ENCODE measurements around the gene SEMA5A.

The SEMA5A gene

DNA sequence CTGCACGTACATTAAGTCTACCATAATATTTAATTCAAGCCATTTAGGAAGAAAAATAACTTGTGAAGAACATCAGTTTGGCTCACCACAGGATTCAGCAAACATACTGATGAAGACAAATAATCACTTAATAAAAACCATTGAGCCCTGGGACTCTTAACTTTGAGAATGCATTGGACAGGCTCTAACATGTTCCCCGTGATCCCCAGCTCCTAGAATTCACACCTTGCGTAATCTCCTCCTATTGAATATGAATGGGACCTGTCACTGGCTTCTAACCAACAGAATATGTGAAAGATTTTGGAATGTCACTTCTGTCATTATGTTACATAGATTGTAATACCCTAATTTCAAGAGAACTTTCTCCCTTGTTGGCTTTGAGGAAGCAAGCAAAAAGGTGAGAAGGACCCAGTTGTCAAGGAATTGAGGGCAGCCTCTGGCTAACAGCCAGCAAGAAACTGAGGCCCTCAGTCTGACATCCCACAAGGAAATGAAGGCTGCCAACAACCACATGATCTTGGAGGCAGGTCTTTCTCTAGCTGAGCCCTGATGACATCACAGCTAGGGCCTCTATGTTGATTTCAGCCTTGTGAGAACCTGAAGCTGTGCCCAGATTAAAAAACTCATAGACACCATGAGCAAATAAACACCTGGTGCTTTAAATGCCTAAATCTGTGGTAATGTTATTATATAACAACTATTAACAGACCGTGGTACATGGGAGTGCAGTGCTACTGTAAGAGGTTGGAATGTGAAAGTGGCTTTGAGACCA lies 433.2 kb downstream of the SEMA5A start:
- no peak for DNase-seq (ENCODE audit: low read depth in 2 of 2)

DNA sequence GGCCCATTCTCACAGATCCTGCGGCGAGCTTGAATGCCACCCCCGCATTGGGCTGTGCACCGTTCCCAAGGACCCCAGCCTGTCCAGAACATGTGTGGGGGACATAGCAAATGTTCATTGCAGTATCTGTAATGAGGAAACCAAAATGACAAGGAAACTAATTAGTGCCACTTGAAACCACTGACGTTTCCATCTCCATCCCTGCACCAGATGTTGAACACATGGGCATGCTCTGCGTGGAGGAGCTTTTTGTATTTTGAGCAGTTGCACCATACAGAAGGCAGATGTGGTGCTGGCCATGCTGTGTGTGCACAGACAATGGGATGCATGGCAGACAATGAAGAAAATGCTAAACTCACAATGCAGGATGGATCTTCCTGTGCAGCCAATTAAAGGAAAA lies 437.7 kb downstream of the SEMA5A start:
- DNase-seq (ENCODE audit: low read depth in 2 of 2): no peak

DNA sequence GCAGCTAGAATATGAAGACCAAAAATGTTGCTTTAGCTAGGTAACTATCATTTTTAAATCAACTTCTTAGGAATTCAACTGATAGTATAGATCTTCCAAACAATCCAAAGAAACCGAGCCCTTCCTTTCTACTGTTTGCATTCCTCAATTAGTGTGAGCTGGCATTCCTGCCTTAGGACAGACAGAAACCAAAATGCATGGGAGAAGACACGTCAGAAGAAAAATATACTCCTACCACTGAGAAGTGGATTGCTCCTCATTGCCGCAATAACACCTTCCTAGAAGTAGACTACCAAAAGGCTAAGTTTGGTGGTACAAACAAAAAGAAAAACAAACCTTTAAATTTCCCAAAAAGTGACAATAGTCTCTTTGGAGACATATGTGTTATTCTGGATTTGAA lies 440.0 kb downstream of the SEMA5A start:
- no peak for DNase-seq (ENCODE audit: low read depth in 2 of 2)

DNA sequence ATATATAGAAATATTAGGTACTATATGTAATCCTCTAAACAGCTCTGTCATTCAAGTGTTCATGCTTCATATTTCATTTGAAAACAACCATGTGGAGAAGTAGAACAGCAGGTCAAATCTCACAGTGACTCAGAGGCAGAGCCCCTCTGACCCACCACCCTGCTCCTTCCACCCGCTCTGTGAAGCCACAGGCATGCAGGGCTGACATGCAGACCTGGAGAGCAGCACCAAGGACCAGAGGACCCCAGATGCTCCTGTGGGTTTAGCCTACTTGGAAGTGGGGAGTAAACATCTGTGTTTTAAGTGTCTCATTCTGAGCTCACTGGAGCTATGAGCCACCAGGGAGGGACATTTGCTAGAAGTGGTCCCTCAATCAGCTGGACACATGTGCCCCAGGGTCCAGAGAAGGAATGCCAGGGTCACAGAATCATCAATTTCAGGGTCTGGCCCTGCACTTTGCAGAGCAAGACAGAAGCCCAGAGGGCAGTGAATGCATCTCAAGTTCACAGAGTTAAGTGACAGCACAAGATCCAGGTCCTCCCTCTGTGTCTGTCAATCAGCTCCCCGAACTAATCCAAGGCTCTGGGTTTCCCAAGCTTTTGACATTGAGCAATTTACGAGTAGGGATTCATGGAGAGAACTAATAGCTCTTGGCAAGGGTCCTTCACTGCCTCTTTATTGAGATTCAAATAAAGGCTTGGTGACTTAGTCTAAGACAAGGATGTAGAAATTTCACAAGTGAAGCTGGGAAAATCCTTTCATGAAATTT lies 441.1 kb downstream of the SEMA5A start:
- no peak for DNase-seq (ENCODE audit: low read depth in 2 of 2)

DNA sequence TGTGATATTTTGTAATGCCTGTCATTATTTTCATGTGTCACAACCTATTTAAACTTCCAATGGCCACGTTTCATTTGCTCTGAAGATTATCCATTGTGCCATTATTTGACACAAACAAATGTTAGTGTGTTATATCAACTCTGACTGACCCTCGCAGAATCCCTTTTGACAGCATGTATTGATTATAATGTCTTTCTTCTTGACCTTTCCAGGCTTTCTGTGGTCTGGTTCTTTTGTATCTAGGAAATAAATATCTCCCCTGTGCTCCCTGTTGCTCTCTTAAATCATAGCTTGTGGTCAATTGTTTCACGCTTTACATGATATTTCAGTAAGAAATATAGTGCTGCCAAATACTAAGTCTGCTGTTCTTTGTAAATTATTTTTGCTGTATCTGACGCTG lies 442.6 kb downstream of the SEMA5A start:
- DNase-seq (ENCODE audit: low read depth in 2 of 2): no peak

DNA sequence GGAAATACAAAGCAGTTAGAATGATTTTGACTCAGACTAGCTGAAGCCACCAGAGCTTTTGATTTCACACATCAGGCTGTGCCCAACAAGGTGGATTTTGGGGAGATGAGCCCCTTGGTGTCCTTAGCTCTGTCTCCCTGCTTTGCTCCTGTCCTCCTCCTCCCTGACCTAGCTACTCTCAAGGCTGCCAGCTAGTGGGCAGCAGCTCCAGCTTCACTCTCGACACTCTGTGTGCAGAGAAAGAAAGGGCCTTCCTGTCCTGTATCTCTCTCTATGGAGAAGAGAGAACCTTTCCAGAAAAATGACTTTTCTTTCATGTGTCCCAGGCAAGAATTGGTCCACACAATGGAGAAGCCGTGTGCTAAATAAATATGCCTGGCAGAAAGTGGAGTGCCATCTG lies 446.2 kb downstream of the SEMA5A start:
- no peak for DNase-seq (ENCODE audit: low read depth in 2 of 2)

DNA sequence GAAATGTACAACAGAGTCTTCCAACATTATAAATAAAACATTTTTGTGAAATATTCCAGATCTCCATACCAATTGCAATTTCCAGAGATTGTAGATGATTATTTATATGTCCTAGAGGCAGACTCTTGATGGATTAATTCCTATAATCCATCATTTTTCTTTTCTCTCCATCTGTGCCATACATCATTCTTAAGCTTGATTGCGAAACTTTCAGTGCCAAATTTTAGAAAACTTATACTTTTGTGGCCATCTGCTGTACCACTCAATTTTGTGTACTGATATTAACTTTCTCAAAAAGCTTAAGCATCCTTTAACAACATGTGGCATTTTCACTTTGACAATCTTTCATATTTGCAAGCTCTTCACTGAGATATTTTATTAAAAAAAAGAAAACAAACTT lies 446.9 kb downstream of the SEMA5A start:
- DNase-seq (ENCODE audit: low read depth in 2 of 2): no peak

DNA sequence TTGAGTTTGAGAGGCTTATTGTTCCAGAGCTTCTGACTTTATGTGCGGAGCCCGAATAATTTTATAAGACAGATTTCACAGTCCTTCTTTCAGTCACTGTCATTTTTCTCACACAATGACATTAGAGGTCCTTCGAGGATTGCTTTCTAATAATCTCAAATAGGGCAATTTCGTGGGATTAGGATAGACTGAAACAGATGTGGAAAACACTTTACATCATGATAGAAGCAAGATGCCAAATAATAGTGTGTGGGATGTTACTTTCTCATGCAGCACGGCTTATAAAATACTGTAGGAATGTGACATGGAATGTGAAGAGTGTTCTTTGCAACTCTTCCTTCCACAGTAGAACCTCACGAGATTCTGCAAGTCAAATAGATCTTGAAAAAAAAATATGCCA lies 451.3 kb downstream of the SEMA5A start:
- DNase-seq (ENCODE audit: low read depth in 2 of 2): no peak

DNA sequence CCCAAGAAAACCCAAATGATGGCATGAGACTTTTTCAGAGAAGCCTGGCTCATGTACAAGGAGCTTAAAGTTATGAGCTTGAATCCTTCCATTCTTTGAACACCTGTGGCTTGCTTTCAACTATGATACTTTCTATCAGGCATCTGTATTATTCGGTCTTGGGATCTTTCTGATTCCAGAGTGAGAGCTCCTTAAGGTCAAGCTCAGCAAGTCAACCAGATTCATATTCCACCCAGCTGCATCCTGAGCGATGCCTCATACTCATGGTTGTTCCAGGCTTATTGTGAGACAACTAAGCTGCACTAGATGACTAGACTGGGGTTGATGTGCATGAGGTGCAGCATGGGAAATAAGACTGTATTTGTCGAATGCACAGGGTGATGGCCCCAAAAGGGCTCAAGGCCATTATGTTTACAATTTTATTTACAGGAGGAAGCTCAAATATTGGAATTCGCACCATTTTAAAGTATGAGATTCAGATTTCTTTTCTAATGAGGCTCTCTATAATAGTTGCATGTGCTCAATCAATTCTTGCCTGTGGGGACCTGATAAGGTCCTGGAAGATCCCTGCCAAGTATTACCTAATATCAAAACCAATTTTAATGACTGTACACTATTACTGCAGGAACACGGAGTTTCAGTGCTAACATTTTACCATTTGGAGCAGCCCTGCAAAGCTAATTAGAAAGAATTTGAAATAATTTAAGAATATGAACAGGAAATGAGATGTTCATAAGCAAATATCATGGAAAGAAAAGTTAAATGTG lies 453.8 kb downstream of the SEMA5A start:
- no peak for DNase-seq (ENCODE audit: low read depth in 2 of 2)

DNA sequence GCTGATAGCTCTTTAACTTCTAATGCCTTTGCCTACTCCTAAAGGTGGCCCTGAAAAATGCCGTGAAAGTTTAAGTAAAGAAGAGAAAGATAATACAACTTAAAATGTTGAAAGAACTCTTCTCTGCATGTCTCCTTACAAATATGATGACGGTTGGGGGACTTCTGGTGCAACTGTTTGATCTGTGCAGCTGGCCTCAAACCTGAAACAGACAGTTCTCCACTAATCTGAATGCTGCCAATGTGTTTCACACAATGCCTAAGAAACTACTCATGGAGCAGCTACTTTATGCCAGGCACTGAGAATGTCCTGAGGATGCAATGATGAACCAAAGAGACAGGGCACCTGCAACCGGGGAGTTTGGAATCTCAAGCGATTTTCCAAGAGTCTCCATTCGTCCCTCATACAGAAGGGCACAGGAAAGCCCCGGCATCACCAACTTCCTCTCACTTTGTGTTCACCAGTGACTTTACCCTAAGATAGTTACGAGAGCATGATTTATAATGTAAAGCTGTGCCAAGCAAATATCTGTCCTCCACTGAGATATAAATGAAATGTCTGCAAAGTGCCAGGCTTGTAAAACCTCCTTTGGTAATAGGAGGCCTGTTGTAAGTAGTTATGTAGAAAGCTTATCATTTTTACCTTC lies 455.4 kb downstream of the SEMA5A start:
- DNase-seq (ENCODE audit: low read depth in 2 of 2): no peak

DNA sequence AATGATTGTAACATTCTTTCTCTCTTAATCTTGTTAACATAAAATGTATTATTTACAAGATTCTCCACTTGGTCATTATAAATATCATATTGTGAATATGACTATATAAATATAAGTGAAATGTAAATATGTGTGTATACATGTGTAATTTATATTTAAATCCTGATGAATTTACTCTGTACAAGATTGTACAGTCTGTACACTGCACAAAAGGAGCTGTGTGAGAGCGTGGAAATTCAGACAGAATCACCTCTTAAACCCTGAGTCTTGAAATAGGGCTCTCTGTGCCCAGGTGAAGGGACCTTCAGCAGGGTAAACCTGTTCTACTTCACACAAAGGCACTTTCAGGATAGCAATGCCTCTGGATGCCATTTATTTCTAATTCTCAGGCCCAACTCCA lies 456.0 kb downstream of the SEMA5A start:
- DNase-seq (ENCODE audit: low read depth in 2 of 2): no peak

DNA sequence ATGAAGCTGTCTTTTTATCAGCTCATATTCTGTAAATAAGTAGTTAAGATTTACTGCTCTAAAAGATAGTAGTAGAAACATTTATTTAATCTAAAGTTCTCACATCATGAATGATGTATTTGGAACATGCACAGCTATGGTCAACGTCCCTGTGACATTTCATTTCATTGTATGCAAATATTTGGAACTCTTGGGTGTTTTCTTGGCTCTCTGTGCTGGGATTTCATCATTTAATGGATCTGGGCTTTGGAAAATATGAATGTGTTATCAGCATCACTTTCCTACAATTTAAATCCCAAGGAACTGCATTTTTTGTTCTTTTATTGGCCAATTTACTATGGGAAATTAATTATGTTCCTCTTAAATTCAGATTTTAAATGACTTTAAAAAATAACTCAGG lies 462.9 kb downstream of the SEMA5A start:
- no peak for DNase-seq (ENCODE audit: low read depth in 2 of 2)

DNA sequence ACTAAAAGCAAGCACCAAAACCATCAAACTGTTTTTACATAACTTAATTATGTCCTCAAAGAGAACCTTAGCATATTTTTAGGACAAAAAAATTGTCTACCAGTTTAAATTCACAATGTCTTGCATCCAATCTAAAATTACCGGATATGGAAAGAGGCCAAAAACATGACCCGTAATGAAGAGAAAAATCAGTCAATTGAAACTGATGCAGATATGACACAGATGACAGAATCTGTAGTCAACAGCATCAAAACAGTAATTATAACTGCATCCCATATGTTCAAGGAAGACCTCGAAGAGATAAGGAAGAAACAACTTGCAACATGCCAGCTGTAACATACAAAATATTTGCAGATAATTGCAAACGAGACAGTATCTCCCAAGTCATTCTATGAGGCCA lies 473.2 kb downstream of the SEMA5A start:
- DNase-seq (ENCODE audit: low read depth in 2 of 2): no peak

DNA sequence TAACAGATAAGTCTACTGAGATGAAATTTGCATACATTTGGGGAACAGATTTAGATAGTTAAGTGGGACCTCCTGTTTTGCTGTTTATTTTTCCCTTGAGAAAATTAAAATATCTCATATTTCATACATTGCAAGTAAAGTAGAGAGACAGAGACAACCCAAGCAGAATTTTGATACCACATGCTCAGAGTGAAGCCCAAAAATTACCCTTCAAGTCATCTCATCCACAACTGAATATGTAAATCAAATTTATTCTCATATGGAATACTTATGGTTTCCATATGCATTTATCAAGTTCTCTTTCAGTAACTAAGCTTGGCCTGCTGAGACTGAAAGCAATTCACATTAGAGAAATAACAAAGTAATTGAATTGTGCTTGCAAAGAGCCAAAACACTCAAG lies 474.4 kb downstream of the SEMA5A start:
- DNase-seq (ENCODE audit: low read depth in 2 of 2): no peak

DNA sequence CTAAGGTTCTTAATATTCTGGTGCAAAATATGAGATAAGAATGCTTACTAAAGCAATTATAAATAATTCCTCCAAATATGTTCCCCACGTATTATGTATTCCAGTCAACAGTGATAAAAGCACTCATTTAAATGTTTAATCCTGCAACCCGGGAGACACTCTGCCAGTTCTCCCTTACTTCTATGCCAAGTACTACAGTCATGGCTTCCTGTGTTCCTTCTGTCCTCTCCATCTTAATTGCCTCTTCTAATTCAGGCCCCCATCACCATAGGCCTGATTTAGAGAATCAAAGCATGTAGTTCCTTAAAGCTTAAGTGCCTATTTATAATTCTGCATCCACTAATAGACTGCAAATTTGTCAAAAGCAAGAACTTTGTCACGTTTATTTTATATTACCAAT lies 474.8 kb downstream of the SEMA5A start:
- no peak for DNase-seq (ENCODE audit: low read depth in 2 of 2)

DNA sequence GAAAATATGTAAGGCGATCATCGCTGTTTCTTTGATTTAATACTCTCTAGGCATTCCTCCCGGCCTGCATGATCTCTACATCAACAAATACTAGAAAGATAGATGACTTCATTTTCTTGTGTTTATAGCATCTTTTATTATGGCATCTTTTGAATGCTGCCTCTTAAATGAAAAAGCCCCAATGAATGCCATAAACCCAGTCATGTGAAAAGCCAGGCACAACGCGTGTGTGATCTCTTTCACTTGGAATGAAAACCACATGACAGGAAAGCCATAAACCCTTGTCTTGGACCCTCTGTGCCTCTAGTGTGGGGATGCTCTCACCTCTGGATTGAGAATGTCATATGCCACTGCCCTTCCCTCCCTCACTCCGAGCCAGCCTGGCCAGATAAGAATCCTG lies 476.2 kb downstream of the SEMA5A start:
- no peak for DNase-seq (ENCODE audit: low read depth in 2 of 2)

DNA sequence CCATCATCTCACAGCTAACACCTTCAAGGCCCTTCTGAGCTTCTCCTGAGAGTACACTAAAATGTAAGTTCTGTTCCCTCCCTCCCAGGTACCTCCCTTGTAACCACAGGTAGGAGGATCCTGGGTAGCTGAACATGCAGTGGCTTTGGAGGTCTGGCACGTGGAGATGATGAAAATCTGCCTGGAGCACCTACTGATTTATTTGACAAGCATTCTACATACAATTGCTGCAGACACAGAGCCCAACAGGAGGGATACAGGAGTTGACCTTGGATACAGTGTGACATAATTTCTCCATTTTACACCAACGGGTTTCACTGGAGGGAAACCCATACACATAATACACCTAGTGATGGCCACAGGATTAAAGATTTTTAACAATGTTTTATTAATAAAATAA lies 478.7 kb downstream of the SEMA5A start:
- DNase-seq (ENCODE audit: low read depth in 2 of 2): no peak

DNA sequence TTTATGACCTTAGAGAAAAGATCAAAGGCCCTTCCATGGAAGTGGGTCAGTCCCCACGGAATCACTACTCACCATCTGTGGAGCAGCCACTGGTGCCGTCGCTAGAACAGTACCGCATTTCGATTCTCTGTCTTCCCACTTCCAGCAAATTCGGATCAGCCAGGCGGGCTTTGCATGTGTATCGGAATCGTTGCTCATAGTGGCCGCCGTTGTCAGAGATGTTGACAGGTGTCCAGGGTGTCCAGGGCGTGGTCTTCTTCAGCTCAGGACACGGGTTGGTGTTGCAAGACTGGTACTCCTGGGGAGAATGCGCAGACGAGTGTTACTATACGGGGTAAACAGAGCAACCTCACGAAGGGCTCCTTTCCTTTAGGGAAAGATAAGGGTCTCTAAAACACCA lies 479.5 kb downstream of the SEMA5A start:
- DNase-seq (ENCODE audit: low read depth in 2 of 2): no peak

DNA sequence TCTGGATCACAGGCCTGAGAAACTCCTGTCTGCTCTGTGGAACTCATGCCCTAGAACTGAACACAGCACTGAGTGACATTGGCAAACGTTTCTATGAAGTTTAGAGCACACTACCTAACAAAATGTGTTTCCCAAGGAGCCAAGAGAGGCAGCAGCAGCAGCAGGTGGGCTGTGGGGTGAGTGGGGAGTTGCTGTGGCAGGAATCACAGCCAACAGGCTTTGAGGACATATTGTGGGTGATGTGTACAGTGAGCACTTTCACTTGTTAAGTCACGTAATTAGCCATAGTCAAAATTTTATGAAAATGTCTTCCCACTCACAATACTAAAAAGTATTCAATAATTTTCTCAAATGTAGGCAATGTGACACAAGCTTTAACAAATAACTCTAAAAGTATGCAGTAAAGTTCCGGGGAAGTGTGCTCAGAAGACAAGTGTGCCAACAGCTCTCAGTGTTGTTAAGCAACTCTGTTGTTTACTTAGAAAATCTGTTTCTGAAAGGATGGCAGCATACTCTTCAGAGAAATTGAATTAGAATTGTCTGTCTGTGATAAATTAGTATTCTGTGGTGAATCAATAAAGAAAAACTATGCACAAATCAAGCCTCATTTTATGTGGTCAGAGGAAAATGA lies 482.1 kb downstream of the SEMA5A start:
- DNase-seq (ENCODE audit: low read depth in 2 of 2): no peak

DNA sequence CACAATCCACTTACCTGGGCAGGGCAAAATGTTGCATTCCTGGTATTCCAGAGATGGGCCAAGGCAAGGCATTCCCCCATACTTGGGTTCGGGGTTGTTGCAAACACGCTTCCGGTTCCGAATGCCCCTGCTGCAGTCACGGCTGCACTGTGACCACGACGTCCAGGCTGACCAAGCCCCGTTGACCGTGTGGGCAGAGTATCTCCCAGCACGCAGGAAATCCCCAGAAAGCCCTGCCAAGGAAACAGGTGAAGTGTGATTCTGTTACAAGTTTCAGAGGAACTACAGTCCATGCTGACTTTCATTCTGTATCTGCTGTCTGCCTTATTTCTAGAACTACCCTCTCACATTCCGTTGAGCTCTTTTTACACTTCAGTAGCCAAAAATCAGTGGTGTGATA lies 483.0 kb downstream of the SEMA5A start:
- no peak for DNase-seq (ENCODE audit: low read depth in 2 of 2)

DNA sequence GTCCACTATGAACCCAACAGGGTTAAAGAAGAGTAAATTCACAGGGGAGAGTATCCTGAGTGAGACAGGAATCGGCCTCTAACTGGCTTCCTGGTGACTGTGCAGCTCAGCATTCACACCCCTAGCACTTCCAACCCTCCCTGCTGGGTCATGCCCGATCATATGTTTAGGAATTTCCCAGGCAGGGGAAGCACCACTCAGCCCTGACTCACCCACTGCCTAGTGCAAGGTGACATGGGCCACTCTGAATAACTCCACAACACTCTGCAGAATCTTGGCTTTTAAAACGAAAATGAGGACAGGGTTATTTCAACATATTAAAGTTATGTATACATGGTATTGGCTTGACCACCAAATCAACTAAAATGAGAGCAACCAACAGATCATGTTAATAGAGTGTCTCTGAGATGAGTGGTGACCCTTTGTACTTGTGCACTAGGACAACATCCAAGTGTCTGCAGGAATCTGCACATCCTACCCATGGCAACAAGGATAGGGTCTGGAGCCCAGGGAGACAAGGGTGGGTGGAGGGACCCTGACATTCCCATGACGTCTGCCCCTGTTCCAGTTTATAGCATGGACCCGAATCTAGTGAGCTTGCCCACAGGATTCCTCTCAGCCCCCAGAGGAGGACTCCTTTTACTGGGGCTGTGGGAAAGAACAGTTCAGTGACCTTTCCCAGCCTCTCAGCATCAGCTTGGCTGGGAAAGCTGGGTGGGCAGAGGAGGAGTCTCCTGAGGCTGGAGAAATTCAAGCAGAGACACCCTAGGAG lies 485.8 kb downstream of the SEMA5A start:
- no peak for DNase-seq (ENCODE audit: low read depth in 2 of 2)
